HUES48 (cell line): Measurements from ENCODE around the gene FAM177B.

ENCODE experiments used
- H3K27ac ChIP-seq: one replicate; pipeline ENCODE4 v1.7.0; 2013; ENCODE audit warnings: low read depth, low read length, inconsistent platforms
- H3K27me3 ChIP-seq: 2 replicates; pipeline ENCODE4 v1.6.1; 2013; ENCODE audit warnings: mild to moderate bottlenecking, low read length; ENCODE audit not compliant: control insufficient read depth, insufficient read depth
- H3K36me3 ChIP-seq: 2 replicates; pipeline ENCODE4 v1.6.1; 2013; ENCODE audit warnings: low read length; ENCODE audit not compliant: control insufficient read depth, insufficient read depth
- H3K4me1 ChIP-seq: 2 replicates; pipeline ENCODE4 v1.6.1; 2013; ENCODE audit warnings: mild to moderate bottlenecking, low read length; ENCODE audit not compliant: control insufficient read depth, insufficient read depth
- H3K4me3 ChIP-seq: 2 replicates; pipeline ENCODE4 v1.5.1; 2013; ENCODE audit warnings: mild to moderate bottlenecking, low read depth, low read length
- H3K9ac ChIP-seq: 2 replicates; pipeline ENCODE4 v1.6.1; 2013; ENCODE audit warnings: mild to moderate bottlenecking, low read depth, low read length, moderate library complexity
- H3K9me3 ChIP-seq: 2 replicates; pipeline ENCODE4 v1.6.1; 2013; ENCODE audit warnings: low read length; ENCODE audit not compliant: control insufficient read depth, insufficient read depth

The FAM177B gene

GRCh38 chr1:222712253-222713090 lies 24.5 kb upstream of the FAM177B start, which contains the start of the genes AIDA and BROX:
TSS of gene AIDA (minus strand) at chr1:222712491. CDS start at chr1:222712317, 174 bp downstream.
TSS of gene BROX (plus strand) at chr1:222712564. CDS start at chr1:222715700, 3,136 bp downstream.
- peak within 1 kb of the TSS; percentile 91 for H3K27ac ChIP-seq
- peak within 1 kb of the TSS; percentile 95 for H3K4me3 ChIP-seq
- H3K9me3 ChIP-seq, result no peaks in the 10 kb centered on the region
- peaks cover 6% of the 10 kb centered on the region; the same call in 1 of the 2 replicates for H3K4me1 ChIP-seq
- H3K9ac ChIP-seq, result peak within 1 kb of the TSS; percentile 94
- peaks cover 19% of the 10 kb centered on the region for H3K36me3 ChIP-seq
- H3K27me3 ChIP-seq, result no peaks in the 10 kb centered on the region

GRCh38 chr1:222713091-222713961 lies 23.7 kb upstream of the FAM177B start:
- H3K27me3 ChIP-seq, result no peaks in the 10 kb centered on the region
- peak overlapping the region; percentile 95 for H3K4me3 ChIP-seq
- peaks cover 6% of the 10 kb centered on the region; the same call in 1 of the 2 replicates for H3K4me1 ChIP-seq
- H3K9ac ChIP-seq, result peak overlapping the region; percentile 94
- peak overlapping the region; percentile 91 for H3K27ac ChIP-seq
- no peaks in the 10 kb centered on the region for H3K9me3 ChIP-seq
- H3K36me3 ChIP-seq, result peaks cover 20% of the 10 kb centered on the region

GRCh38 chr1:222716393-222716792 lies 20.6 kb upstream of the FAM177B start:
- Histone ChIP-seq H3K4me3 (no peak overlapping the region), H3K9me3 (no peaks in the 10 kb centered on the region), H3K36me3 (peaks cover 47% of the 10 kb centered on the region)

DNA sequence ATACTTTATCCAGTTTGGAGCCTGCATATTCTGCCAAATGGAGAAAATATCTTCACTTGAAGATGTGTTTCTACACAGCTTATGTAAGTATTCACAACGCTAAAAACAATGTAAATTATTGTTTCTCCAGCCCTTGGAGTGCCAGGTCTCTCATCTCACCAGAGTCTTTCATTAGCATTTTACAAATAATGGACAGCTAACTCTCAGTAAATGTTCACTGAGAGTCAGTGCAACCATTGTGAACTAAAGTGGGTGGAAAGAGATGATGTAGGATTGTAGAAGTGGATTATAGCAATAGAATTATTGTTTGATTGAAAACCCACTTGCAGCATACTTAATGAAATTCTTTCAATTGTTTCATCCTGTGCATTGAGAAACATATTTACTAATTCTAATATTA lies 8.3 kb upstream of the FAM177B start:
- no peak overlapping the region for H3K27ac ChIP-seq
- no peaks in the 10 kb centered on the region for H3K4me1 ChIP-seq
- H3K4me3 ChIP-seq, result no peak overlapping the region
- no peak overlapping the region for H3K9ac ChIP-seq
- peaks cover 93% of the 10 kb centered on the region for H3K36me3 ChIP-seq
- H3K27me3 ChIP-seq, result no peaks in the 10 kb centered on the region
- H3K9me3 ChIP-seq, result no peaks in the 10 kb centered on the region

More at GRCh38 chr1:222716393-222716792, 20.6 kb upstream of the FAM177B start:
- no peaks in the 10 kb centered on the region for H3K27me3 ChIP-seq
- H3K9ac ChIP-seq, result no peak overlapping the region
- H3K27ac ChIP-seq, result no peak overlapping the region
- no peaks in the 10 kb centered on the region for H3K4me1 ChIP-seq

DNA sequence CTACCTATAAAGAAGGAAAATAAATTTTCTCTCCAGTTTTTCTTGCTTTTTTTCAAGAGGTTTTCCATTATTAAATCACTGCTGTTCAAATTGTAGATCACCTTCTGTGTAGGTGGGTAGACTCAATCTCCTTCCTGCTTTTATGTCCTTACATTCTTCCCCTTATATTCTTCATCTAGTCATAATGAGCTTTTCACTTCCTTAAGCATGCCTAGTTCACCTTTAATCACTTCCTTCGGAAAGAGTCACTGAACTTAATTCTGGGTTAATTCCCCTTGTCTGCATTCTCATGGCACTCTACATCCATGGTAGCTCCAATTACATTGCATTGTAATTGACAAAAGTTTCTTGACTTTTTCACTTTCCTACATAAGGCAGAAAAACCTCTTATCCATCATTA lies 6.1 kb upstream of the FAM177B start:
- no peak overlapping the region for H3K9ac ChIP-seq
- peaks cover 5% of the 10 kb centered on the region for H3K4me1 ChIP-seq
- no peak overlapping the region for H3K4me3 ChIP-seq
- no peaks in the 10 kb centered on the region for H3K9me3 ChIP-seq
- no peak overlapping the region for H3K27ac ChIP-seq
- H3K36me3 ChIP-seq, result peaks cover 87% of the 10 kb centered on the region
- H3K27me3 ChIP-seq, result no peaks in the 10 kb centered on the region

DNA sequence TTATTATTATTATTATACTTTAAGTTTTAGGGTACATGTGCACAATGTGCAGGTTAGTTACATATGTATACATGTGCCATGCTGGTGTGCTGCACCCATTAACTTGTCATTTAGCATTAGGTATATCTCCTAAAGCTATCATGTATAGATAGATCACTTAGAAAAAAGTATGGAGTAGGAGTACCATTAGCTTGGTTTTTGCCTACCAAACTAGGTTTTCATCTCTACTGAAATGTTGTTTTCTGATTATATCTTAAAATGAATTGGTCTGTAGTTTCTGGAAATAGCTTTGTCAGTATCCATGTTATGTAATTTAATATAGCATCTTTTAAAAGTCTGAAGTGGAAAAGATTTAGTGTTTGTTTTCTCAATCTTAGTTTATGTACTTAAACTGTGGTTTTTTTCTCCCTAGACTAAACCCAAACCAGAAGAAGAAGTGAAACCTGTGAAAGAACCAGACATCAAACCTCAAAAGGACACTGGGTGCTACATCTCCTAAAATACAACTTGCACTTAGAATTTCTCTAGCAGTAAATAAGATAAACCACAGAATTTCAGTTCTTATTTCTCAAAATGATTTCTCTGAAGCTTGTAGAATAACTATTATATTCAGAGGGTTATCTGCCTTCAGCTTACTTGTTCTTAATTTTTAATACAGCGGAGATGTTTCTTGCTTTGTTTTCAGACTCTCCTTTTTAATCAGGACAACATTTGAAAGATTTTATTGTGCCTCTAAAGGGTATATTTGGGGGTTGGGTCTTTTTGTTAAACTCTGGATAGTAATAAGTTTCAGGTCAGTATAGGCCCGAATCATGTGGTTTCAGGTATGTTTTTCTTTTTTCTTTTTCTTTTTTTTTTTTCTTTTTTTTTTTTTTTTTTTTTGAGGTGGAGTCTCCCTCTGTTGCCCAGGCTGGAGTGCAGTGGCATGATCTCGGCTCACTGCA lies 4.5 kb upstream of the FAM177B start:
- H3K36me3 ChIP-seq, result peaks cover 73% of the 10 kb centered on the region
- H3K4me1 ChIP-seq, result peaks cover 22% of the 10 kb centered on the region
- no peaks in the 10 kb centered on the region for H3K27me3 ChIP-seq
- H3K9ac ChIP-seq, result no peak overlapping the region
- no peak overlapping the region for H3K27ac ChIP-seq
- no peaks in the 10 kb centered on the region for H3K9me3 ChIP-seq
- H3K4me3 ChIP-seq, result no peak overlapping the region

DNA sequence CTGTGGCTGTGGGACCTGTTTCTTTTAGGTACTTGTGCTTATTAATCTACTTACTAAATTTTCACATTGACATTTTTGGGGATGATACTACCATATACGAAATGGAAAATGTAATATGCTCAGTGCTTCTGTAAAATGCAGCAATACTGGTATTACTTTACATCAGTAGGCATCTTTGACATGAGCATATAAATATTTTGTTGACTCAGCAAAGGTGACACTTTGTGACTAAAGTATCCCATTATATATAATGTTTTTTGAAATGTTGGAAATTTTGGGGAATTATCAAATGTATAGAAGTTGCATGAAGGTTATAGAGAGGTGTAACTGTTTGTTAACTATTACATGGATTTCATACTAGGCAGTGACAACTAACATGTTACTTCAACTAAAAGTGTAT lies 2.3 kb upstream of the FAM177B start:
- Histone ChIP-seq H3K36me3 (peaks cover 51% of the 10 kb centered on the region), H3K27ac (no peak overlapping the region)

DNA sequence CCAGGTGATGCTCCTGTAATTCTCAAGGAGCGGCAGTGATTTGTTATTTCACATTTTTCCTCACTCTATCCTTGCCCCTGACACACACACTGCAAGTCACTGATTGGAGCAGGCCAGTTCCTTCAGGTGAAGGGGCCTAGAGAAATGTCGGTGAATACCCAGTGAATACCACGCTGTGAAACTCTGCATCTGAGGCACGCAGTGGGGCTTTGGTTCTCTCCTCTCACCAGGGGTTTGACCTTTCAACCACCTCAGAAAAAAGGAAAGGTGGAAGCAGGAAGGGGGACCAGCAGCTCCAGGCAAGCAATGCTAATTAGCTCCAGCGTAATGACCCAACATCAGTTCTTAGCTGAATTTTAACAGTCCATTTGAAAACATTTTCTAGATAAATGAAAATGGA lies 532 bp upstream of the FAM177B start:
- peaks cover 34% of the 10 kb centered on the region for H3K36me3 ChIP-seq
- H3K9ac ChIP-seq, result no peak overlapping the region
- peak overlapping the region; percentile 83 for H3K27ac ChIP-seq
- no peaks in the 10 kb centered on the region for H3K9me3 ChIP-seq
- H3K4me1 ChIP-seq, result peaks cover 23% of the 10 kb centered on the region
- peak overlapping the region; percentile 35; the same call in 1 of the 2 replicates for H3K4me3 ChIP-seq
- H3K27me3 ChIP-seq, result no peaks in the 10 kb centered on the region

More for the DNA sequence above, 2.3 kb upstream of the FAM177B start:
- no peak overlapping the region for H3K9ac ChIP-seq
- no peaks in the 10 kb centered on the region for H3K9me3 ChIP-seq
- no peak overlapping the region for H3K4me3 ChIP-seq
- H3K27me3 ChIP-seq, result no peaks in the 10 kb centered on the region
- peaks cover 23% of the 10 kb centered on the region for H3K4me1 ChIP-seq

- peaks cover 23% of the 10 kb centered on the region for H3K4me1 ChIP-seq
- no peaks in the 10 kb centered on the region for H3K9me3 ChIP-seq
- H3K27ac ChIP-seq, result no peak overlapping the region
- no peaks in the 10 kb centered on the region for H3K27me3 ChIP-seq
- H3K36me3 ChIP-seq, result 0 out of 2 replicates have a peak, but pooled peaks cover 6% of the 10 kb centered on the region
- H3K4me3 ChIP-seq, result no peak overlapping the region
- H3K9ac ChIP-seq, result no peak overlapping the region
Measured at GRCh38 chr1:222739465-222739864, 2.5 kb downstream of the FAM177B start.

GRCh38 chr1:222739929-222740328 lies 2.9 kb downstream of the FAM177B start:
- no peaks in the 10 kb centered on the region for H3K9me3 ChIP-seq
- H3K4me3 ChIP-seq, result no peak overlapping the region
- H3K9ac ChIP-seq, result no peak overlapping the region
- no peak overlapping the region for H3K27ac ChIP-seq
- H3K27me3 ChIP-seq, result no peaks in the 10 kb centered on the region
- H3K4me1 ChIP-seq, result peaks cover 23% of the 10 kb centered on the region
- 0 out of 2 replicates have a peak, but pooled peaks cover 2% of the 10 kb centered on the region for H3K36me3 ChIP-seq
